Measurements from ENCODE around the gene FARP2.

The FARP2 gene

GRCh38 chr2:241532733-241533601 is 176.9 kb downstream of the FARP2 start:
- no peaks in the 10 kb centered on the region for H3K9me3 Mint-ChIP-seq (ENCODE audit: low read depth)
- H3K36me3 Mint-ChIP-seq = no peaks in the 10 kb centered on the region
- H3K27me3 Mint-ChIP-seq = peaks cover 1% of the 10 kb centered on the region
- H3K27ac Mint-ChIP-seq = no peak overlapping the region
- H3K4me1 Mint-ChIP-seq (ENCODE audit: low read depth) = no peaks in the 10 kb centered on the region
- no peak overlapping the region for H3K4me3 Mint-ChIP-seq

GRCh38 chr2:241534293-241534692 is 178.2 kb downstream of the FARP2 start:
- Mint-ChIP-seq H3K27me3 (peaks cover 4% of the 10 kb centered on the region), H3K4me1 (ENCODE audit: low read depth) (no peaks in the 10 kb centered on the region), H3K36me3 (no peaks in the 10 kb centered on the region), H3K4me3 (no peak overlapping the region), H3K9me3 (ENCODE audit: low read depth) (no peaks in the 10 kb centered on the region), H3K27ac (no peak overlapping the region)

DNA sequence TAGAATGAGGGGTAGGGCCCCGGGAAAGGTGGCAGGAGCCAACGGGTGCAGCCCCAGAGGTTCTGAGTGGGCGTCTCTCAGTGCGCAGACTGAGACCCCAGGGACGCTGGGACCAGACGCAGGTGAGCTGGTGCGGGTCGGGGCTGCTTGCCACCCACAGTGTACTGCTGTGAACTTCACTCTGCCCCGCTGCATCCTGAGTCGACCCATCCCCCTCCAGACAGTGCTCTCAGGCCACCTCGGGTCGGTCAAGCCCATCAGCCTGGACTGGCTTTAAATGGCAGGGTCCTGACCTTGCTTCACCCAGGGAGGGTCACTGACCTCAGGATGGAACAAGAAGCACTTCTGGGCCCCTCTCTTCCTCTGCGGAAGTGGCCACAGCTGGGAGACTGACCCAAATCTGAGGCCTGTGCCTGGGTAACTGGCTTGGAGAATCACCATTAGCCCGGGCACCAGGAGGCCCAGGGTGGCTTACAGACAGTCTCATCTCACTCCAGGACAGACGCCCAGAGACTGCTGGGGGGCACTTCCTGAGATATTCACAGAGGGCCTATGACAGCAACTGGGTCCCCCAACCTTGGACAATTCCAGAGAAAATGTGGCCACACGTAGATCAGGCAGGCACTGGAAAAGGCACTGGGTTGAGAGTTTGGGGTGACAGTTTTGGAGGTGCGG is 178.8 kb downstream of the FARP2 start:
- Mint-ChIP-seq H3K27ac (no peak overlapping the region), H3K4me1 (ENCODE audit: low read depth) (no peaks in the 10 kb centered on the region), H3K36me3 (no peaks in the 10 kb centered on the region), H3K9me3 (ENCODE audit: low read depth) (no peaks in the 10 kb centered on the region), H3K4me3 (no peak overlapping the region), H3K27me3 (peaks cover 4% of the 10 kb centered on the region)

- Mint-ChIP-seq H3K27ac (no peak overlapping the region), H3K27me3 (peaks cover 6% of the 10 kb centered on the region), H3K36me3 (no peaks in the 10 kb centered on the region), H3K4me1 (ENCODE audit: low read depth) (peaks cover 4% of the 10 kb centered on the region), H3K4me3 (no peak overlapping the region), H3K9me3 (ENCODE audit: low read depth) (no peaks in the 10 kb centered on the region)
These were observed 180.0 kb downstream of the FARP2 start for GRCh38 chr2:241535871-241536655.

DNA sequence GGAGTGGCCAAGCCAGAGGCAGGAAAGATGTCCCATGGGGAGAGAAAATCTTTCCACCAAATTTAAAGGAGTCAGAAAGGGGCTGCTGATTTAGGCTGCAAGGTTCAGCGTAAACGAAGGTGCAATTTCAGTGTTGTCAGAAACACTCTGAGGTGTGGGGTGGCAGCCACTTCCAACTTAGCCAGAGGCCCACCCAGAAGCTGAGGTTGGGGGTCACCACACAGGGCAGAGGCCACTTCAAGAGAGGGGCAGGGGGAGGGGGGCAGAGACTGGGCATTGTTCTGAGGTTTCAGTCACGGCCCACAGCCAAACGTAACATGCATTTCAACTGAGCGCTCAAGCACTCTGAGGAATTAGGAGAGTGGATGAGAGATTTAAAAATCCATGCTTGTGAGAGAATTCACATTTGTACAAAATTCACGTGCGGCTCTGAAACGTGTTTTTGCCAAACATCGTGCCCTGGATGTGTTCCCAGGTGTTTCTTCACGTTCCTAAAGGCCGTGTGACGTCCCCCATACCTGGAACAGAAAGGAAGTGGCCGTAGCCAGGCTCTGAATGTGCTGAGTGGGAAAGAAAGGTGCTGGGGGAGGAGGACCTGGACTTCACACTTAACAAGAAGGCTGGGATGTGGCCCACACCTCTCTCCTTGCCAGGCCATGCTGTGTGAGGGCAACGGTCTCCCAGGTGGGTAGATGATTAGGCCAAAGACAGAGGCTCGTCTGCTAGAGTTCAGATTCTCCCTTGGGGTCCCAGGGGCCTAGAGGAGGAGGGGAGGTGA is 182.9 kb downstream of the FARP2 start:
- Mint-ChIP-seq H3K4me1 (ENCODE audit: low read depth) (peaks cover 4% of the 10 kb centered on the region), H3K27ac (no peak overlapping the region), H3K27me3 (peaks cover 6% of the 10 kb centered on the region), H3K9me3 (ENCODE audit: low read depth) (no peaks in the 10 kb centered on the region), H3K4me3 (no peak overlapping the region), H3K36me3 (no peaks in the 10 kb centered on the region)

DNA sequence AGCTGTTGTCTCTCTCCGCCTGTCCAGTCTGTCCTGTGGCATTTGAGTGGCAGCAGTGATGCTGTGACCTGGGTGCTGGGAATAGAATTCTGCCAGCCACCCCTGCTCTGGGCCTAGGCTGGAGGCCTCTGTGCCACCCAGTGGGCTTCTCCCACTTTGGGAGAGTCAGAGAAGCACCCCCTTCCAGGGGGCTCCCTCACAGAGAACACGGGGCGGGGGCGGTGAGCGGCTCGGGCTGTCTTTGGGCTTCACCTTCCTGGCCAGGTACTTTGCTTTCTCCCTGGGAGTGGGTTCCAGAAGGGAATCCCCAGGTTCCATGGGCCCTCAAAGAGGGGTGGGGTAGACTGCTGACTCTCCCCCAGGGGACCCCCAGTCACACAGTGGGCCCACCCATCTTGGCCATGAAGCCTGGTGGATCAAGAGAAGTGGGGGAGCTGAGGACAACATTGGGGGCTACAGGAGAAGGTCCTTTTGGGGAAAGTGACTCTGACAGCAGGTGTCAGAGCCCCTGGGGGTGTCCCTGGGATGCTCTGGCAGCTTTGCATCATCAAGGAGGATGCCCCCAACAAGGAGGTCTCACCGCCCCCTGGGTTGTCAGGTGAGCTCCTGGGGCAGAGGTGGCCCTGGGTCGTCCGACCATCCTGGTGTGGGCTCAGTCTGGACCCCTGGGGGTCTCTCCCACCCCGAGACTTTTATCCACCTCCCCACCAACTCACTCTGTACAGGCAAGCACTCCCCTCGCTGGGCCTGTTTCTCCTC is 183.7 kb downstream of the FARP2 start:
- H3K36me3 Mint-ChIP-seq = no peaks in the 10 kb centered on the region
- H3K4me3 Mint-ChIP-seq = no peak overlapping the region
- H3K27me3 Mint-ChIP-seq = peaks cover 6% of the 10 kb centered on the region
- no peak overlapping the region for H3K27ac Mint-ChIP-seq
- H3K4me1 Mint-ChIP-seq (ENCODE audit: low read depth) = peaks cover 4% of the 10 kb centered on the region
- no peaks in the 10 kb centered on the region for H3K9me3 Mint-ChIP-seq (ENCODE audit: low read depth)

- Mint-ChIP-seq H3K4me1 (ENCODE audit: low read depth) (peaks cover 4% of the 10 kb centered on the region), H3K9me3 (ENCODE audit: low read depth) (no peaks in the 10 kb centered on the region), H3K4me3 (peak overlapping the region; percentile 58), H3K36me3 (no peaks in the 10 kb centered on the region), H3K27ac (no peak overlapping the region), H3K27me3 (peaks cover 6% of the 10 kb centered on the region)
These were observed 184.3 kb downstream of the FARP2 start for GRCh38 chr2:241540401-241540770.

DNA sequence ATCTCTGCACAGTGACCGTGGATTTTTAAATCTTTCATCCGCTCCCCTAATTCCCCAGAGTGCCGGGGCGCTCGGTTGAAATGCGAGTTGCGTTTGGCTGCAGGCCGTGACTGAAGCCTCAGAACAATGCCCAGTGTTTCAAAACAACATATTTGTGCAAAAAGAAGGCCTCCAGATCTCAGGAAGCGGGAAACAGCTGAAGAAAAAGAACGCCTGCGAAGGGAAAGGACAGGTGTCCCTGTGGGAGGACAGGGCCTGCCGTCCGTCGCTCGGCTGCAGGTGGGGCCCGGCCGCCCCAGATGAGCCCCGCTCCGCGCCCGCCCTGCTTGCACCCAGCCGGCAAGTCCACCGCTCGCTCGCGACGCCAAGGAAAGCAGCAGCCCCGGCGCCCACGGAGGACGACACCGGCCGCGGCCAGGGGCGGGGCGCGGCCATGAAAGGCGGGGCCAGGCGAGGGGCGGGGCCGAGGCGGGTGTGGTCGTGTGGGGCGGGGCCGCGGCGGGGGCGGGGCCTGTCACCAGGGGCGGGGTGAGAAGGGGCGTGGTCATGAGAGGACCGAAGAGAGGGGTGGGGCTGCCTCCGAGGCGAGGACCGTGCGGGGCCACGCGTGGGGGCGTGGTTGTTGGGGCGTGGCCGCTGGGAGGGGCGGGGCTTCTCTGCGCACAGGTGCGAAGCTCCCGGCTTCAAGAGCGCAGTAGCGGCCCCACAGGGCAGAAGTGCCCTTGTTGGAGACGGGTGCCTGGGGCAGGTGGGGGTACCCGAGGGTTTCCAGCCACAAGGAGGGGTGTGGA is 184.9 kb downstream of the FARP2 start:
- Mint-ChIP-seq H3K36me3 (no peaks in the 10 kb centered on the region), H3K4me3 (peak overlapping the region; percentile 58), H3K9me3 (ENCODE audit: low read depth) (no peaks in the 10 kb centered on the region), H3K27ac (no peak overlapping the region), H3K27me3 (peaks cover 6% of the 10 kb centered on the region), H3K4me1 (ENCODE audit: low read depth) (peaks cover 4% of the 10 kb centered on the region)

DNA sequence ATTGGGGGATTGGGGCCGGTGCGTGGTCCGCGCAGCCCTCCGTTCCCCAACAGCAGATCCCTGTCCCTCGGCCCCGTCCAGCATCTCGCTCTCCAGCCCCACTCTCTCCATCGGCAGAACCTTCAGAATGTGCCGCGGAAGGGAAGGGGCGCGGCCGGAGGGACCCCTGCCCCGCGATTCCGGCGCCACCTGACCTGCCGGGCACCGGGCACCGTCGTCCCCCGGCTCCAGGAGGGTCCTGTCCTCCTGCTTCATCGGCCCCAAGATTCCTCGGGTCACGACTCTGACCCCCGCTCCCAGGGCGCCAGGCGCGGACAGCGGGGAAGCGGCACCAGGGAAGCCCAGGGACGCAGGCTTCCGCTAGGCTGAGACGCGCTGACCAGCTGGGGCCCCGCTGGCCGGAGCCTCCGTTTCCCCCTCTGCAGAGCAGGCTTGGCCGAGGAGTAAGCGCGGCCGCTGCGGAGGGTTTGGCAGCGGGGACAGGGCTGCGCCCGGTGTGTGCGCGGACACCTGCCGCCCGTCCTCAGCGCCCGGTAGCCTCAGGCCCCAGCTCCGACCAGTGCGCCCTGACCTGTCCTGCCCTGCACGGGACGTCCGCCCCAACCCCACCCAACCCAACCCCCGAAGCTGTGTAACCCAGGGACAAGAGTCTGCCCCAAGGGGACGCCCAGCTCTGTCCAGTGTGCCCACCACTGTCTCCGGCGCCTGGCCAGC is 185.6 kb downstream of the FARP2 start:
- Mint-ChIP-seq H3K9me3 (ENCODE audit: low read depth) (no peaks in the 10 kb centered on the region), H3K27ac (no peak overlapping the region), H3K4me1 (ENCODE audit: low read depth) (peaks cover 4% of the 10 kb centered on the region), H3K36me3 (no peaks in the 10 kb centered on the region), H3K27me3 (peaks cover 5% of the 10 kb centered on the region), H3K4me3 (no peak overlapping the region)

- H3K27ac Mint-ChIP-seq = no peak overlapping the region
- H3K36me3 Mint-ChIP-seq = no peaks in the 10 kb centered on the region
- no peaks in the 10 kb centered on the region for H3K9me3 Mint-ChIP-seq (ENCODE audit: low read depth)
- H3K27me3 Mint-ChIP-seq = peaks cover 8% of the 10 kb centered on the region
- H3K4me1 Mint-ChIP-seq (ENCODE audit: low read depth) = peaks cover 4% of the 10 kb centered on the region
- H3K4me3 Mint-ChIP-seq = peak overlapping the region; percentile 7
These were observed 186.2 kb downstream of the FARP2 start for GRCh38 chr2:241542278-241542605.

Data from activated naive CD8-positive, alpha-beta T cell (primary cell).